A549 (cell line): ENCODE results near the gene KIF26A. TPM values are rescaled to one million over a fixed set of nuclear protein-coding genes. Genes with fewer than 3 reads are reported as not detected.

ENCODE experiments used
- ATAC-seq, 2 experiments: fragments of 200-7000 bp in 1 of 2; fragments of >200 bp in 1 of 2; cut with Nextera tagmentation in 1 of 2; cut with Tn5 transposase in 1 of 2; 3 replicates each; pipeline versions ENCODE4 v1.8.0 to v1.9.1; 2018 to 2020; ENCODE audit warnings: mild to moderate bottlenecking in 1 of 2, moderate library complexity in 1 of 2
- CTCF ChIA-PET: fragments of 300-600 bp; sonication (Branson Sonifier 250); formaldehyde crosslinking; extraction: SDS; loops from one replicate; lab custom pipeline; 2021; ENCODE audit warnings: antibody characterized with exemption, inconsistent platforms; lab: Yijun Ruan, JAX
- POLR2A ChIA-PET: fragments of 350-600 bp; formaldehyde crosslinking; extraction: SDS; loops from one replicate; lab custom pipeline; 2021; ENCODE audit warnings: antibody characterized with exemption, inconsistent platforms; lab: Yijun Ruan, JAX
- DNase-seq, 2 experiments: peaks; one replicate each; pipeline versions ENCODE4 v3.0.0 to v3.0.0-alpha.2; 2011 to 2016; ENCODE audit warnings: low read depth in 1 of 2, low spot score in 1 of 2
- FAIRE-seq: peaks from 2 replicates; lab custom pipeline; 2011; peaks lifted over from hg19 to GRCh38; lab: Jason Lieb, UNC
- H3K27ac ChIP-seq, 2 experiments: fragments of >200 bp; sonication (Bioruptor Twin); formaldehyde crosslinking; 3 replicates each; pipeline ENCODE4 v1.5.1; 2016 to 2017
- H3K4me1 ChIP-seq: fragments of >200 bp; sonication (Bioruptor Twin); formaldehyde crosslinking; 3 replicates; pipeline ENCODE4 v1.6.1; 2016
- H3K4me2 ChIP-seq: fragments of >200 bp; sonication (Bioruptor Twin); formaldehyde crosslinking; 3 replicates; pipeline ENCODE4 v1.6.1; 2016
- H3K4me3 ChIP-seq: fragments of >200 bp; sonication (Bioruptor Twin); formaldehyde crosslinking; 3 replicates; pipeline ENCODE4 v1.5.1; 2016
- H3K9me3 ChIP-seq: fragments of >200 bp; sonication (Bioruptor Twin); formaldehyde crosslinking; 3 replicates; pipeline ENCODE4 v1.6.1; 2016
- BCL3 ChIP-seq: fragments of >200 bp; sonication (Bioruptor Twin); formaldehyde crosslinking; IDR thresholded peaks from 3 replicates; pipeline ENCODE4 v1.6.1; 2016
- BHLHE40 ChIP-seq: IDR thresholded peaks from 2 replicates; pipeline ENCODE4 v1.6.1; 2012; ENCODE audit warnings: low read depth, low read length, inconsistent platforms
- CBX8 ChIP-seq: fragments of 200-600 bp; sonication (generic); IDR thresholded peaks from 2 replicates; pipeline ENCODE4 v1.6.1; 2016
- CEBPB ChIP-seq, 2 experiments: fragments of >200 bp in 1 of 2; sonication (Bioruptor Twin) in 1 of 2; formaldehyde crosslinking in 1 of 2; IDR thresholded peaks; 2 replicates each; pipeline ENCODE4 v1.6.1; 2012 to 2016
- E2F6 ChIP-seq: IDR thresholded peaks from 2 replicates; pipeline ENCODE4 v1.6.1; 2012; ENCODE audit warnings: low read depth, borderline replicate concordance
- EHF ChIP-seq: fragments of 250-450 bp; sonication (Bioruptor Pico); IDR thresholded peaks from 2 replicates; pipeline ENCODE4 v1.5.0; 2020; ENCODE audit warnings: mild to moderate bottlenecking
- ESRRA ChIP-seq: fragments of 150-350 bp; IDR thresholded peaks from 2 replicates; pipeline ENCODE4 v1.6.1; 2014; ENCODE audit warnings: mild to moderate bottlenecking, low read length, borderline replicate concordance
- FOSB ChIP-seq: fragments of 250-450 bp; sonication (Bioruptor Pico); IDR thresholded peaks from 2 replicates; pipeline ENCODE4 v1.5.0; 2020; ENCODE audit warnings: mild to moderate bottlenecking, moderate library complexity
- FOSL2 ChIP-seq, 2 experiments: fragments of 450-650 bp in 1 of 2; fragments of >200 bp in 1 of 2; sonication (Bioruptor Twin) in 1 of 2; formaldehyde crosslinking; IDR thresholded peaks; 2 replicates each; pipeline versions ENCODE4 v1.5.0 to v1.6.1; 2016 to 2020; ENCODE audit warnings: mild to moderate bottlenecking in 1 of 2, moderate library complexity in 1 of 2
- FOXS1 ChIP-seq: fragments of 250-450 bp; sonication (Bioruptor Pico); IDR thresholded peaks from 2 replicates; pipeline ENCODE4 v1.5.0; 2020; ENCODE audit warnings: mild to moderate bottlenecking, moderate library complexity
- GATA3 ChIP-seq: IDR thresholded peaks from 2 replicates; pipeline ENCODE4 v1.6.1; 2012; ENCODE audit warnings: borderline replicate concordance
- HDAC2 ChIP-seq: fragments of 200-600 bp; sonication (generic); IDR thresholded peaks from 2 replicates; pipeline ENCODE4 v1.6.1; 2016
- HES2 ChIP-seq: fragments of >200 bp; sonication (Bioruptor Twin); formaldehyde crosslinking; IDR thresholded peaks from 2 replicates; pipeline ENCODE4 v1.6.1; 2016
- HEYL ChIP-seq: fragments of 250-450 bp; sonication (Bioruptor Pico); IDR thresholded peaks from 2 replicates; pipeline ENCODE4 v1.8.0; 2021; ENCODE audit warnings: mild to moderate bottlenecking, moderate library complexity
- HOXA7 ChIP-seq: fragments of 250-450 bp; sonication (Bioruptor Pico); IDR thresholded peaks from 2 replicates; pipeline ENCODE4 v1.5.0; 2020; ENCODE audit warnings: mild to moderate bottlenecking, moderate library complexity
- HOXB13 ChIP-seq: fragments of 250-450 bp; sonication (Bioruptor Pico); IDR thresholded peaks from 2 replicates; pipeline ENCODE4 v1.5.0; 2020; ENCODE audit warnings: low read depth, mild to moderate bottlenecking, moderate library complexity
- JUN ChIP-seq, 2 experiments: fragments of >200 bp; sonication (Bioruptor Twin); formaldehyde crosslinking; IDR thresholded peaks; 2 replicates in 1 of 2; 3 replicates in 1 of 2; pipeline ENCODE4 v1.6.1; 2016 to 2017
- JUNB ChIP-seq: fragments of >200 bp; sonication (Bioruptor Twin); formaldehyde crosslinking; IDR thresholded peaks from 2 replicates; pipeline ENCODE4 v1.6.1; 2016
- KDM1A ChIP-seq: fragments of 200-600 bp; sonication (generic); IDR thresholded peaks from 2 replicates; pipeline ENCODE4 v1.6.1; 2016; ENCODE audit warnings: low read depth, mild to moderate bottlenecking
- MAFK ChIP-seq: fragments of 450-650 bp; IDR thresholded peaks from 2 replicates; pipeline ENCODE4 v1.6.1; 2014; ENCODE audit not compliant: partially characterized antibody
- MYC ChIP-seq: IDR thresholded peaks from 2 replicates; pipeline ENCODE4 v1.6.1; 2012; ENCODE audit warnings: mild to moderate bottlenecking, inconsistent platforms, low read length, improper control_type of control experiment, borderline replicate concordance
- NPAS2 ChIP-seq: fragments of 250-450 bp; sonication (Bioruptor Pico); IDR thresholded peaks from 2 replicates; pipeline ENCODE4 v1.8.0; 2022; ENCODE audit warnings: mild to moderate bottlenecking, moderate library complexity, borderline replicate concordance
- NR3C1 ChIP-seq: fragments of >200 bp; sonication (Bioruptor Twin); formaldehyde crosslinking; IDR thresholded peaks from 3 replicates; pipeline ENCODE4 v1.6.1; 2017
- PBX3 ChIP-seq: IDR thresholded peaks from 2 replicates; pipeline ENCODE4 v1.6.1; 2012
- POLR2AphosphoS2 ChIP-seq: conservative IDR thresholded peaks from 2 replicates; pipeline ENCODE4 v1.6.1; 2012; ENCODE audit warnings: low read length, improper control_type of control experiment, inconsistent platforms
- RAD21 ChIP-seq, 2 experiments: fragments of >200 bp in 1 of 2; sonication (Bioruptor Twin) in 1 of 2; formaldehyde crosslinking in 1 of 2; IDR thresholded peaks in 1 of 2; conservative IDR thresholded peaks in 1 of 2; 2 replicates in 1 of 2; 3 replicates in 1 of 2; pipeline ENCODE4 v1.6.1; 2012 to 2018; ENCODE audit warnings: inconsistent platforms in 1 of 2
- RNF2 ChIP-seq: fragments of 200-600 bp; sonication (generic); IDR thresholded peaks from 2 replicates; pipeline ENCODE4 v1.6.1; 2016; ENCODE audit warnings: low read depth, mild to moderate bottlenecking, antibody characterized with exemption, moderate library complexity, borderline replicate concordance
- ZNF302 ChIP-seq: fragments of 250-450 bp; sonication (Bioruptor Pico); IDR thresholded peaks from 2 replicates; pipeline ENCODE4 v1.9.0; 2021; ENCODE audit warnings: inconsistent platforms, mild to moderate bottlenecking, moderate library complexity
- WGBS: methylation state at CpG from one replicate; pipeline ENCODE4 v1.1.6; 2017; ENCODE audit errors: missing lambda C conversion rate; 5-methylcytosine and 5-hydroxymethylcytosine counted together
- polyA plus RNA-seq, 4 experiments: library from polyadenylated mRNA; depleted of rRNA in 3 of 4; stranded (reverse); fragments of >200 nt; fragmentation: RNase III in 1 of 4; extraction: RNeasy Plus Mini Kit Qiagen cat#74134 plus additional on column Dnase treatment in 1 of 4; gene quantifications; 2 replicates in 3 of 4; 3 replicates in 1 of 4; pipeline ENCODE4 v1.2.3, GENCODE V29; 2011 to 2017

Gene KIF26A
- polyA plus RNA-seq, 2 of the 4 experiments (the other 2 are of a cell fraction) = 0.28 to 2.3 TPM

GRCh38 chr14:104226421-104227383 lies 88.3 kb downstream of the KIF26A start:
- 58% methylated on average over 17 of the region's 17 CpGs for WGBS
- FAIRE-seq (no peak), DNase-seq (no peak), ATAC-seq (no peak)
- ChIA-PET CTCF (interaction anchor here (1.3 kb wide), 1 partner anchor 132 kb away, joined by 3 read pairs; no protein-coding TSS in a partner anchor), POLR2A (no interaction called here)
- Histone ChIP-seq H3K4me2 (no peak overlapping the region), H3K4me3 (no peak overlapping the region), H3K27ac (no peak overlapping the region), H3K9me3 (no peaks in the 10 kb centered on the region), H3K4me1 (no peaks in the 10 kb centered on the region)
- TF ChIP-seq JUN (IDR thresholded peaks at IDR 0.05) = no peak
- TF ChIP-seq E2F6 = no peak
- TF ChIP-seq HOXB13 (CRISPR knock-in tag) = no peak
- no peak for TF ChIP-seq HEYL (CRISPR knock-in tag)
- no peak for TF ChIP-seq CEBPB (IDR thresholded peaks at IDR 0.05)
- no peak for TF ChIP-seq PBX3
- no peak for TF ChIP-seq GATA3
- no peak for TF ChIP-seq MYC
- TF ChIP-seq NPAS2 (CRISPR knock-in tag) = no peak
- TF ChIP-seq HES2 = no peak
- no peak for TF ChIP-seq POLR2AphosphoS2
- TF ChIP-seq HDAC2 = no peak
- no peak for TF ChIP-seq FOSL2 (IDR thresholded peaks at IDR 0.05)
- TF ChIP-seq FOSL2 (CRISPR knock-in tag; IDR thresholded peaks at IDR 0.05) = no peak
- no peak for TF ChIP-seq RAD21 (conservative IDR thresholded peaks at IDR 0.05 in 1 of 2, IDR thresholded peaks at IDR 0.05 in 1 of 2)
- no peak for TF ChIP-seq FOSB
- TF ChIP-seq HOXA7 (CRISPR knock-in tag) = no peak
- TF ChIP-seq EHF (CRISPR knock-in tag) = no peak
- no peak for TF ChIP-seq CBX8

- Histone ChIP-seq H3K4me3 (no peak overlapping the region), H3K9me3 (peaks cover 3% of the 10 kb centered on the region; the same call in 1 of the 3 replicates), H3K27ac (no peak overlapping the region), H3K4me2 (no peak overlapping the region)
- WGBS = 12% methylated on average over 1 of the region's 1 CpG
- ATAC-seq (no peak), DNase-seq (no peak), FAIRE-seq (no peak)
- POLR2A ChIA-PET = no interaction called here
- CTCF ChIA-PET = interaction anchor here (1.2 to 1.3 kb wide), 2 partner anchors 16 to 412 kb away, joined by 3 read pairs; no protein-coding TSS in a partner anchor
- TF ChIP-seq ESRRA (no peak), BHLHE40 (no peak), BCL3 (no peak), ZNF302 (CRISPR knock-in tag) (no peak), PBX3 (no peak), JUN (IDR thresholded peaks at IDR 0.05) (no peak), E2F6 (no peak), FOXS1 (CRISPR knock-in tag) (no peak), JUNB (no peak), KDM1A (no peak), NR3C1 (no peak), HOXB13 (CRISPR knock-in tag) (no peak), RNF2 (no peak), MAFK (no peak), HES2 (no peak), HOXA7 (CRISPR knock-in tag) (no peak)
- TF ChIP-seq, all 56 proteins: peak for 0
- H3K4me1 ChIP-seq = no peaks in the 10 kb centered on the region
These were observed 89.4 kb downstream of the KIF26A start for GRCh38 chr14:104227806-104228205.
